ENCODE data around the gene KCNH8.

KCNH8 gene

DNA sequence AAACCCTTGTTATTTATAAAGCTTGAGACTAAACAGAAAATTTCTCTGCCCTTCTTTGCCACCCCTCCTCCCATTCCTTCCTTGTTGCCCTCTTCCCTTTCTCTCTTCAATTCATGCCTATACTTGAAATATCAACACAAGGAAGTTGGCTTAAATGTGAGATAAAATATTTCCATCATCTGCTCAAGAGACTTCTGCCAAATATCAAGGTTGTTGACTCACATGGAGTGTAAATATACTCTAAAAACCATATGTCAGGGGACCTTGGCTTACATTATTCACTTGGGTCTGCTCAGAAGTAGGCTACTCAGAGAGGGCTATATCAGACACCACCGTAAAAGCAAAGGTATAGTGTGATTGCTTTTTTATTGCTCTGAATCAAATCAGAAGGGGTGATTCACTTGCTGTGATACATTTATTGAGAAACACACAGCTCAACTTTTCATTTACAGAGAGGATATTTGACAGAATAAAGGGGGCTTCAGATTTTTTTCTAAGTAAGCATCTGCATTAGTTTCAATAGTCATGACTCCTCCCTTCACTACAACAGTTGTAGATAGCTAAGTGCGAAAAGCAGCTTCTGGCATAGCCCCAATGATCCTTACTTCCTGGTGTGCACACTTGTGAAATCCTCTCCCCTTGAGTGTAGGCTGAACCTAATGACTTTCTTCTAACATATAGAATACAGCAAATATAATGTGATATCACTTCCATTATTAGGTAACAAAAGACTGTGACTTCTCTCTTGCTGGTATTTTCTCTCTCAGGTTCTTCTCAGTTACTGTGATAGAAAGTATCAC lies 399.6 kb downstream of the KCNH8 start:
- H2AK5ac ChIP-seq (ENCODE audit: low read length): no peak overlapping the region
- no peak overlapping the region for H3K18ac ChIP-seq (ENCODE audit: low read length)
- H3K4ac ChIP-seq (ENCODE audit: low read depth, low read length): no peak overlapping the region
- H3K36me3 ChIP-seq (ENCODE audit: control insufficient read depth, insufficient read depth, low read length): no peaks in the 10 kb centered on the region
- no peak overlapping the region for H2BK5ac ChIP-seq (ENCODE audit: low read length)
- H3K4me2 ChIP-seq (ENCODE audit: low read length): no peak overlapping the region
- no peak overlapping the region for H3K27ac ChIP-seq (ENCODE audit: low read depth, low read length)
- no peak overlapping the region for H2BK15ac ChIP-seq (replicated peaks; ENCODE audit: low read depth)
- no peaks in the 10 kb centered on the region for H3K4me1 ChIP-seq (ENCODE audit: control insufficient read depth, low read depth, low read length)
- no peaks in the 10 kb centered on the region for H3K79me2 ChIP-seq (ENCODE audit: control insufficient read depth, insufficient read depth, low read length)
- H3K56ac ChIP-seq (ENCODE audit: low read length): no peak overlapping the region
- no CpG with 5 or more reads among the region's 2 CpGs for WGBS (ENCODE audit: extremely low coverage, insufficient coverage, low lambda C conversion rate)
- no peak overlapping the region for H2BK120ac ChIP-seq (ENCODE audit: low read depth, low read length)
- no peaks in the 10 kb centered on the region for H3K79me1 ChIP-seq (ENCODE audit: low read length)
- H3K23ac ChIP-seq (ENCODE audit: low read length): no peak overlapping the region
- DNase-seq: no peak
- H3K4me3 ChIP-seq (ENCODE audit: low read length): no peak overlapping the region
- H3K27me3 ChIP-seq (ENCODE audit: insufficient read depth, low read length, poor library complexity): no peaks in the 10 kb centered on the region
- H3K9ac ChIP-seq (ENCODE audit: low read length): no peak overlapping the region
- H4K5ac ChIP-seq (ENCODE audit: low read length): no peak overlapping the region
- H4K8ac ChIP-seq (ENCODE audit: low read depth, low read length): no peak overlapping the region

- Histone ChIP-seq H3K36me3 (ENCODE audit: control insufficient read depth, insufficient read depth, low read length) (no peaks in the 10 kb centered on the region), H4K5ac (ENCODE audit: low read length) (no peak overlapping the region), H3K4ac (ENCODE audit: low read depth, low read length) (no peak overlapping the region), H2AK5ac (ENCODE audit: low read length) (no peak overlapping the region), H3K79me2 (ENCODE audit: control insufficient read depth, insufficient read depth, low read length) (no peaks in the 10 kb centered on the region), H3K9ac (ENCODE audit: low read length) (no peak overlapping the region), H3K4me2 (ENCODE audit: low read length) (no peak overlapping the region), H2BK120ac (ENCODE audit: low read depth, low read length) (no peak overlapping the region), H2BK15ac (replicated peaks; ENCODE audit: low read depth) (no peak overlapping the region), H3K79me1 (ENCODE audit: low read length) (no peaks in the 10 kb centered on the region), H3K56ac (ENCODE audit: low read length) (no peak overlapping the region), H3K27me3 (ENCODE audit: insufficient read depth, low read length, poor library complexity) (no peaks in the 10 kb centered on the region), H3K4me3 (ENCODE audit: low read length) (no peak overlapping the region), H3K4me1 (ENCODE audit: control insufficient read depth, low read depth, low read length) (no peaks in the 10 kb centered on the region), H3K18ac (ENCODE audit: low read length) (no peak overlapping the region), H3K27ac (ENCODE audit: low read depth, low read length) (no peak overlapping the region), H4K8ac (ENCODE audit: low read depth, low read length) (no peak overlapping the region), H3K23ac (ENCODE audit: low read length) (no peak overlapping the region), H2BK5ac (ENCODE audit: low read length) (no peak overlapping the region)
- no CpG with 5 or more reads among the region's 4 CpGs for WGBS (ENCODE audit: extremely low coverage, insufficient coverage, low lambda C conversion rate)
- no peak for DNase-seq
Observed at GRCh38 chr3:19559724-19560442, 411.6 kb downstream of the KCNH8 start.

GRCh38 chr3:19573644-19574043 lies 425.3 kb downstream of the KCNH8 start:
- H2BK15ac ChIP-seq (replicated peaks; ENCODE audit: low read depth): no peak overlapping the region
- H3K9ac ChIP-seq (ENCODE audit: low read length): no peak overlapping the region
- no CpG with 5 or more reads among the region's 2 CpGs for WGBS (ENCODE audit: extremely low coverage, insufficient coverage, low lambda C conversion rate)
- no peak overlapping the region for H3K4me3 ChIP-seq (ENCODE audit: low read length)
- H2AK5ac ChIP-seq (ENCODE audit: low read length): no peak overlapping the region
- no peak overlapping the region for H3K56ac ChIP-seq (ENCODE audit: low read length)
- no peaks in the 10 kb centered on the region for H3K79me2 ChIP-seq (ENCODE audit: control insufficient read depth, insufficient read depth, low read length)
- no peak overlapping the region for H4K8ac ChIP-seq (ENCODE audit: low read depth, low read length)
- H3K36me3 ChIP-seq (ENCODE audit: control insufficient read depth, insufficient read depth, low read length): no peaks in the 10 kb centered on the region
- H3K23ac ChIP-seq (ENCODE audit: low read length): no peak overlapping the region
- no peaks in the 10 kb centered on the region for H3K27me3 ChIP-seq (ENCODE audit: insufficient read depth, low read length, poor library complexity)
- no peaks in the 10 kb centered on the region for H3K4me1 ChIP-seq (ENCODE audit: control insufficient read depth, low read depth, low read length)
- no peak overlapping the region for H3K4me2 ChIP-seq (ENCODE audit: low read length)
- no peak for DNase-seq
- H2BK120ac ChIP-seq (ENCODE audit: low read depth, low read length): no peak overlapping the region
- no peak overlapping the region for H3K27ac ChIP-seq (ENCODE audit: low read depth, low read length)
- H3K4ac ChIP-seq (ENCODE audit: low read depth, low read length): no peak overlapping the region
- no peaks in the 10 kb centered on the region for H3K79me1 ChIP-seq (ENCODE audit: low read length)
- no peak overlapping the region for H2BK5ac ChIP-seq (ENCODE audit: low read length)
- no peak overlapping the region for H3K18ac ChIP-seq (ENCODE audit: low read length)
- no peak overlapping the region for H4K5ac ChIP-seq (ENCODE audit: low read length)

DNA sequence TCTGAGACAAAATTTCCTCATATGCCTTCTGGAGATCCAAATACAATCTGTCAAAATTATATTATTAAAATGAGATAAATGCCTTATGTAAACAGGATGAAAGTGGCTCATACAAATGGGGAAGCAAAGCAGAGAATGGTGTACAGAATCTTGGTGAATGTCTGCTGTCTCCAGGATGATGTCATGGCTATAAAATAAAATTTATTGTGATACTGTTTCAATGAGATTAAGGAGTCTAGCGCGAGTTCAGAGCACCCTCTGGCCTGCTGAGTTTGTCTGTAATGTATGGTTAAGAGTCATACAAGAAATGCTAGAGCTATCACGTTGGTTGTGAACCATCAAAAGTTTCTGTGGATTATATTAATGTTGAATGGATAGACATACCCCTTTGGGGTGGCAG lies 426.0 kb downstream of the KCNH8 start:
- no peak for DNase-seq
- Histone ChIP-seq H3K79me2 (ENCODE audit: control insufficient read depth, insufficient read depth, low read length) (no peaks in the 10 kb centered on the region), H2BK5ac (ENCODE audit: low read length) (no peak overlapping the region), H3K36me3 (ENCODE audit: control insufficient read depth, insufficient read depth, low read length) (no peaks in the 10 kb centered on the region), H2AK5ac (ENCODE audit: low read length) (no peak overlapping the region), H3K56ac (ENCODE audit: low read length) (no peak overlapping the region), H3K4me3 (ENCODE audit: low read length) (no peak overlapping the region), H3K4me2 (ENCODE audit: low read length) (no peak overlapping the region), H3K27ac (ENCODE audit: low read depth, low read length) (no peak overlapping the region), H3K79me1 (ENCODE audit: low read length) (no peaks in the 10 kb centered on the region), H2BK120ac (ENCODE audit: low read depth, low read length) (no peak overlapping the region), H3K23ac (ENCODE audit: low read length) (no peak overlapping the region), H3K4ac (ENCODE audit: low read depth, low read length) (no peak overlapping the region), H3K9ac (ENCODE audit: low read length) (no peak overlapping the region), H2BK15ac (replicated peaks; ENCODE audit: low read depth) (no peak overlapping the region), H4K5ac (ENCODE audit: low read length) (no peak overlapping the region), H3K18ac (ENCODE audit: low read length) (no peak overlapping the region), H3K4me1 (ENCODE audit: control insufficient read depth, low read depth, low read length) (no peaks in the 10 kb centered on the region), H3K27me3 (ENCODE audit: insufficient read depth, low read length, poor library complexity) (no peaks in the 10 kb centered on the region), H4K8ac (ENCODE audit: low read depth, low read length) (no peak overlapping the region)
- no CpG with 5 or more reads among the region's 3 CpGs for WGBS (ENCODE audit: extremely low coverage, insufficient coverage, low lambda C conversion rate)

DNA sequence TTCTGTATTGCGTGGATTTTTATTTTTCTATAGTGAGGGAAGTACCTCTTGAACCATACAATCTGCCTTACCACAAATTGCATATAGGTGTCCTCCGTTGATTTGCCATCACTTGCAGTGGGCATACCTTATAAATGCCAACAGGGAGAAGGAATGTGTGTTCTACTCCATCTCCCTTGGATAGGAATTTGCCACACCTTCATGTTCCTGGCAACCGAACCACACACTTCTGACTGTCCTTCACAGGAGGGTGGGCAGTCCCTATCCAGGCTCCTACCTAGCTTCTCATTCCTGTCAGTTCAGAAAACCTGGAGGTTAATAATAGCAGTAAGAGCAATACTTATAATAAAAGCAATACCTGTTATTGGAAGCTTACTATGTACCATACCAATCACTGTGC lies 428.0 kb downstream of the KCNH8 start:
- H4K5ac ChIP-seq (ENCODE audit: low read length): no peak overlapping the region
- H2BK120ac ChIP-seq (ENCODE audit: low read depth, low read length): no peak overlapping the region
- H3K4me2 ChIP-seq (ENCODE audit: low read length): no peak overlapping the region
- H2BK5ac ChIP-seq (ENCODE audit: low read length): no peak overlapping the region
- no peak overlapping the region for H3K4me3 ChIP-seq (ENCODE audit: low read length)
- H3K9ac ChIP-seq (ENCODE audit: low read length): no peak overlapping the region
- no peaks in the 10 kb centered on the region for H3K79me1 ChIP-seq (ENCODE audit: low read length)
- no peaks in the 10 kb centered on the region for H3K36me3 ChIP-seq (ENCODE audit: control insufficient read depth, insufficient read depth, low read length)
- no peak overlapping the region for H2BK15ac ChIP-seq (replicated peaks; ENCODE audit: low read depth)
- no peaks in the 10 kb centered on the region for H3K4me1 ChIP-seq (ENCODE audit: control insufficient read depth, low read depth, low read length)
- no peaks in the 10 kb centered on the region for H3K27me3 ChIP-seq (ENCODE audit: insufficient read depth, low read length, poor library complexity)
- no peak overlapping the region for H2AK5ac ChIP-seq (ENCODE audit: low read length)
- DNase-seq: no peak
- no peak overlapping the region for H3K4ac ChIP-seq (ENCODE audit: low read depth, low read length)
- no peak overlapping the region for H3K23ac ChIP-seq (ENCODE audit: low read length)
- no peak overlapping the region for H3K27ac ChIP-seq (ENCODE audit: low read depth, low read length)
- no peak overlapping the region for H3K56ac ChIP-seq (ENCODE audit: low read length)
- H3K79me2 ChIP-seq (ENCODE audit: control insufficient read depth, insufficient read depth, low read length): no peaks in the 10 kb centered on the region
- H3K18ac ChIP-seq (ENCODE audit: low read length): no peak overlapping the region
- no peak overlapping the region for H4K8ac ChIP-seq (ENCODE audit: low read depth, low read length)
- no CpG with 5 or more reads among the region's 3 CpGs for WGBS (ENCODE audit: extremely low coverage, insufficient coverage, low lambda C conversion rate)
